CD4-positive, alpha-beta T cell treated with Interleukin-2 at 100 ng/mL for 4 hours (primary cell): Measurements from ENCODE around the gene CLIP3.

ENCODE experiments used
- DNase-seq: peaks from one replicate; pipeline ENCODE4 v3.0.0-alpha.2; 2020; ENCODE audit warnings: low spot score

The CLIP3 gene

GRCh38 chr19:35978271-35978670 is 54.4 kb downstream of the CLIP3 start:
- no peak for DNase-seq

GRCh38 chr19:35977446-35978222 is 55.0 kb downstream of the CLIP3 start:
- DNase-seq = no peak

- no peak for DNase-seq
These were observed 57.0 kb downstream of the CLIP3 start for GRCh38 chr19:35975608-35976214.

GRCh38 chr19:35973487-35973886 is 59.2 kb downstream of the CLIP3 start:
- DNase-seq = no peak

GRCh38 chr19:35966771-35967170 is 65.9 kb downstream of the CLIP3 start:
- DNase-seq = no peak
